COLO829 (cell line): ENCODE measurements around the gene KIFC3.
"Not testable (repeated sequence)": the region's sequence is repeated elsewhere in the genome, so short reads cannot be mapped to it uniquely, and the experiment has no call there.

Source experiments
- DNase-seq: peaks from one replicate; pipeline ENCODE4 v3.0.0; 2012; ENCODE audit warnings: low spot score

Gene KIFC3

DNA sequence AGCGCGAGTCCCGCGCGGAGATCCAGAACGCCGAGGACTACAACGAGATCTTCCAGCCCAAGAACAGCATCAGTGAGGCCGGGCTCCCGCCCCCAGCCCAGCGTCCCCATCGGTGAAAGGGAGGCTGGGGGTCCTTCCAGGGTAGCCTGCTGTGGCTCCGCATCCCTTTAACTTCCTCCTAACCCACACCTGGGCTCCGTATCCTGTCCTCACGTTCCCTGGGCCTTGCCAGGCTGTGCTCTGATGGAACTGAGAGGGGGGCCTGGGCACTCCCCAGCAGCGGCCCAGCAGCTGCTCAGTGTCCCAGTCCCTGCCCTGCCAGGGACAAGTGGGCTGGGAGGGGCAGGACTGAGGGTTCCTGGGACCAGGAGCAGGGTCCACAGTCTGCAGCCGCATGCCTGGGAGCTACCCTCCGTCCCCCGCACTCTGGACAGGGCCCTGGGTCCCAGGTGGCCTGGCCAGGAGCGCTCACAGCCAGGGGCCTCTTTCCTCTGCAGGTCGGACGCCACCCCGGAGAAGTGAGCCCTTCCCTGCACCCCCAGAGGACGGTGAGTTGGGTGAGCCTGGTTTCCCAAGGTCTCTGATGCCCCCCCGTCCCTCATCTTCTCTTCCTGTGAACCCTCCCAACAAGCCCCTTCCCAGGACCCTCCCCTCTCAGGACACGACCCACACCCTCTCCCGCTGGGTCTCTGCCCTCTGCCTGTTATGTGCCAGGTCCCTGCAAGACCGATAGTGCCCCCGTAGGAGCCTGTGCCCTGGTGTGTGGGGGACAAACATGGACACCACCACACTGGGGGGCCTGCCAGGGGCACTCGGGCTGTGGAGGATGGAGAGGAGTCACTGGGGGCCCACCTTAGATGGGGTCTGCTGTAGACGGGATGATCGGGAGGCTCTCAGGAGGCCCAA is 48.6 kb downstream of the KIFC3 start:
- DNase-seq = no peak

- DNase-seq = no peak
Measured at GRCh38 chr16:57752581-57753447, 49.5 kb downstream of the KIFC3 start.

- DNase-seq = no peak
Measured at GRCh38 chr16:57752203-57752580, 50.1 kb downstream of the KIFC3 start.

DNA sequence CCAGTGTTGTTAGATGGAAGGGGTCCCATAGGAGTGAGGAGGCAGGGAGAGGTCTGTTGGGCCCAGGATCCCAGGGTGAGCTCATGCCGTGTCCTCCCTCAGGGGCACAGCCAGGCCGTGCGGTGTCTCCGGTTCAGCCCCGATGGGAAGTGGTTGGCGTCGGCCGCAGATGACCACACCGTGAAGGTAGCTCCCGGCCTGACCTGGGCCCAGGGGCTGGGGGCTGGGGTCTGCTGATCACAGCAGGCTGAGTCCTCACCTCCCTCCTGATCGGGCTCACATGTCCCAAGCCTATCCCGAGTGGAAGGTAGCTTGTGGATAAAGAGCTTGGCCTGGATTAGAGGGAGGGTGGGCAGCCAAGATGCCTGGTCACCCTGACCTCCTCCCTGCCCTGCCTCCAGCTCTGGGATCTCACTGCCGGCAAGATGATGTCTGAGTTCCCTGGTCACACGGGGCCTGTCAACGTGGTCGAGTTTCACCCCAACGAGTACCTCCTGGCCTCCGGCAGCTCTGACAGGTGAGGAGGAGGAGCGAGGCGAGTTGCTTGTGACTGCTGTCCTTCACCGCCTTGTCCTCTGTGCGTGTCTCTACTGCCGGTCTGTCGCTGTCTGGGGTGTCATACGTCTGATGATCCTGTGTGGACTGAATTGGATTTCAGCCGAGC is 50.6 kb downstream of the KIFC3 start:
- DNase-seq = no peak

- no peak for DNase-seq
Measured at GRCh38 chr16:57750796-57751538, 51.3 kb downstream of the KIFC3 start.

DNA sequence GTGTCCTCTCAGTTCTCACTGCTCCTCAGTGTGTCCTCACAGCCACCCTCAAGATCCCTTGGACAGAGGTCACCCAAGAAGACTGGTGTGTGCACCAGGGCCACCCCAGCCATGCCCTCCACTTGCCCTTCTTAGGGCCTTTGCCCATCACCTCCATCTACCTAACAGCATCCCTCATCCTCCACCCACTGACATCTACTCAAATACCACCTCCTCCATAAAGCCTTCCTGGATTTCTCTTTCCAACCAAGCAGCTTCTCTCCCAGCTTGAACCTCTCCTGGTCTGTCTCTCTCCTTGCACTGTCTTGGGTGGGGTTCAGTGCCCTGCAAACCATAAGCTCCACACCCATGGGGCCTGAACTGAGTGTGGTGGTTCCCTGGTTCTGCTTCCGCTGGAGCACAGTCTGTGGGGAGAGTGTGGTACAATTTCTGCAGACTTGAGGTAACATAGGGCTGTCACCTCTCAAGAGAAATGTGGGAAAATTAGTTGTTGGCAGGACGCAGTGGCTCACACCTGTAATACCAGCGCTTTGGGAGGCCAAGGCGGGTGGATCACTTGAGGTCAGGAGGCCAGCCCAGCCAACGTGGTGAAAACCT is 52.3 kb downstream of the KIFC3 start:
- no peak for DNase-seq

DNA sequence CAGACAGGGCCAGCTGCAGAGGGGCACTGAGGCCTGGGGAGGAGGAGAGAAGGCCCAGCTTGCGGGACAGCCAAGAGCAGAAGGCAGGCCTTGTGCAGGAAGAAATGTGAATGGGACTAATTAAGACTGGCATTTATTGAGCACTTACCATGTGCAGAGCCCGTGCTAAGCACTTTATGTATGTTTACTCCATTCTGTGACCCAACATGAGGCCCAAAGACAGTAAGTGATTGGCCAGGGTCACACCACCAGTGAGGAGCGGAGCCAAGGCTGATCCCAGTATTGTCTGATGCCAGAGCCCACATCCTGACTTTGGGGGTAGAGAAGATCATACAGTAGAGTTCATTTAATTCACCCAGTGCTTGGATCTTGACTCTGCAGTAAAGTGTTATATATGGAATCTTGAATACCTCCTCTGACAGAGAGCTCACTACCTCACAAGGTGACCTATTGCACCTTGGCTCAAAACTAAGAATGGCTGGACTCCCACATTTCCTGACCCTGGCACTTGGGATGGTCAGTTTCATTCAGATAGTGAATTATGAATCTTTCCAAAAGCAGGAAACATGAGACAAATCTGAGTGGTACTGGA is 53.1 kb downstream of the KIFC3 start:
- no peak for DNase-seq

- DNase-seq = no peak
Measured at GRCh38 chr16:57748596-57748995, 53.7 kb downstream of the KIFC3 start.

DNA sequence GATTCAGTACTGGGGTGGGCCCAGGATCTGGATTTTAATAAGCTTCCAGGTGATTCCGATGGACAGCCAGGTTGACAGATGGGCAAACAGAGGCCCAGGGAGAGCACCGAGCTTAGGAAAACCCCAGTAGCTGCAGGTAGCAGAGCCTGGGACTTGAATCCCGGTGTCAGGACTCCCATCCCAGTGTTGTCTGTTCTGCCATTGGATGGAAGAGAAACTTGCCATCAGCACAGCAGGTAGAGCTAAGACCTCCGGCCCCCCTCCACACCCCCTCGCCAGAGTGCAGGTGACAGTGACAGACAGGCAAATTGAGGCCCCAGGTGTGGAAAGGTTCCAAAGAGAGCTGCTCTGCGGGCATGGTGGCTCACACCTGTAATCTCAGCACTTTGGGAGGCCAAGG is 54.3 kb downstream of the KIFC3 start:
- no peak for DNase-seq

DNA sequence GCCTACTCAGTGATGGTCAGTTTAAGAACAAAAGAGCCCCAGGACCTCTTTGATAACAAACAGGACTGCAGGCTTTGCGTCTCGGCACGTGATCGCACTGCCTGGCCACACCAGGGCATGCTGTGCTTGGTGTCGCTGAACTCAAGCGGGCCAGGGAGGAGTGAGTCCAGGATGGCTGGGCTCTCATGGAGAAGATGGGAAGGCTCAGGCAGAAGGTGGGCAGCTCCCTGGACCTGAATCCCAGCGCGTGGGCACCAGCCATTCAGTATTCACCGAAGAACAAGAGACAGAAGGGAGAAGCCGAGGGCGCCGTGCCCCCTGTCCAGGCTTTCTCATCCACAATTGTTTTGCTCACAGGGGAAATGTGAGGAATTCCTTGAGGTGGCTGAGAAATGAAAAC is 54.8 kb downstream of the KIFC3 start:
- DNase-seq = no peak

DNA sequence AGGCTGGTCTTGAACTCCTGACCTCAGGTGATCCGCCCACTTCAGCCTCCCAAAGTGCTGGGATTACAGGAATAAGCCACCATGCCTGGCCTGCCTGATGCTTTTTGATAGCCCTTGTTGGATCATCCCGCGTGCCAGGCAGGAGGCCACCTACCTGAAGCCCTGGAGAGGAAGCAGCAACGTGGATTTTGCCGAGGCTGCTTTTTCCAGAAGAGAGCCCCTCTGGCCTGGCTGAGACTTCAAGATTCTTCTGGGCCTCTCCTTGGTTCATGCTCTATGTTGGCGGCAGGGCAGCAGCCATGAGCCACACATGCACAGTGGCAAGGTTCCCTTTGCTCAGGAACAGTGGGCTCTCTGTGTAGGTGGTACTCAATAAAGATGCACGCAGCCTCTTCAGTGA is 55.2 kb downstream of the KIFC3 start:
- DNase-seq = no peak

GRCh38 chr16:57746316-57746715 is 56.0 kb downstream of the KIFC3 start:
- DNase-seq = not testable (repeated sequence)

- DNase-seq = no peak
Measured at GRCh38 chr16:57745768-57746167, 56.5 kb downstream of the KIFC3 start.

GRCh38 chr16:57744642-57744903 is 57.7 kb downstream of the KIFC3 start:
- DNase-seq = no peak

DNA sequence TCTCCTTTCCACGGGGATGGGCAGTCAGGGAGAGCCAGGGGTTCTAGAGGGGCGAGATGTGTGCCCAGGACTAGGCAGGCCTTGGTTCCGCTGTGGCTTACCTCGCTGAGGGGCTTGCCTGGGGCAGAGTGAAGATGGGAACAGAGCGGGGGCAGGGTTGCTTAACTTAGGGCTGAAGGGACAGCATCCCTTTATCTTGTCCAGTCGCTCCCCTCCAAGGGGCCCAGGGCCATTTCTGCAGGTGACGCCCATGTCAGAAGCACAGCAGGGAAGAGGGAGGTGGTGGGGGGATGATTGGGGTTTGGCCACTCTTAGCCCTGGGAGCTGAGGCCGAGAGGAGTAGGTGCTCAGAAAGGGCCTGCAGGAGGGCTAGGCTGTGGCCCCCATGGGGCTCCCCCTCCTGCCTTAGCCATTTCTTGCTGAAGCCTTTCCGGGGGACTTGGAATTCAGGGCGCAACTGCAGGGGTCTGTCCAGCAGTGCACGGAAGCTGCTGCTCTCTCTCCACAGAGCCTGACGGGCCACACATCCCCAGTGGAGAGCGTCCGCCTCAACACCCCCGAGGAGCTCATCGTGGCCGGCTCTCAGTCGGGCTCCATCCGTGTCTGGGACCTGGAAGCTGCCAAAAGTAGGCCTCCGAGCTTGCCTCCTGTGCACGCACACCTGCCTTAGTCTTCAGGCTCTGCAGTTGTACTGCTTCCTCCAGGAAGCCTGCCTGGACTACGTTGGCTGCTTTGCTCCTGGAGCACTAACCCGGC is 58.2 kb downstream of the KIFC3 start:
- DNase-seq = no peak

DNA sequence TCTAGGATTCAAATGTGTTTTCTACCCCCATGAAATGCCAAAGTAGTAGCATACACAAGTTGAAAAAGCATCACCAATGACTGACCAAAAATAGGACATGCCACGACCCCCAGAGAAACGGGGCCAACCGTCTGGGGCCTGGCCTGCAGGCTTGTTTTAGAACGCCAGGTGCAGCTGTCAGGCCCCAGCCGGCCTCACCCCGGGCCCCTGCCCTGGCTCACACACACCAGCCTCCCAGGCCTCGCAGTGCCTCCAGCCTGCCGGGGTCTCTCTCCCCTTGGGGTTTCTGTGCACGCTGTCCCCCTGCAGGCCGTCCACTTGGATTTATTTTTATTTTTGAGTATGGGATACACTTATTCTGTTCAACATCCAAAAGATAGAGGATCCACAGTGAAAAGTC is 58.8 kb downstream of the KIFC3 start:
- DNase-seq = no peak

DNA sequence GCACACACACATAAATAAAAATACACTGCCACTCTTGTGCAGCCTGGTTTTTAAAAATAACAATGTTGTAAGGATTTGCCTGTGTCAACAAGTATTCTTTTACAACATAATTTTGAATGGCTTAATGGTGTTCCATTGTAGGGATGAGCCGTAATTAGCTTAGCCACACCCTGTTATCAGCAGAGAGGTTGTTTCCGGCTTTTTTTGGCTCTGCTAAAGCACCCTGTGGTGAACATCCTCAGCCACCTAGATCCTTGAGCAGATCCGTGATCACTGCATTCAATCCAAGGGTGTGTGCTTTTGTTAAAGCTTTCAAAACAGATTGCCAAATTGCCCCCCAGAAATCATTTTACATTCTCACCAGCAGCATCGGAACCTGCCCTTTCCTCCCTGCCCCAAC is 59.7 kb downstream of the KIFC3 start:
- DNase-seq = no peak

- DNase-seq = no peak
Measured at GRCh38 chr16:57741660-57742191, 60.6 kb downstream of the KIFC3 start.

- no peak for DNase-seq
Measured at GRCh38 chr16:57740423-57741071, 61.7 kb downstream of the KIFC3 start.
